Suprapubic skin (tissue), 4 donors: ENCODE measurements around the gene WFDC2.

Source experiments
- CTCF ChIP-seq, 2 donors: fragments of 200-600 bp in 1 of 2; fragments of 450-650 bp in 1 of 2; sonication (generic) in 1 of 2; IDR thresholded peaks; one replicate each; pipeline ENCODE4 v1.5.1; 2016 to 2019; ENCODE audit warnings: antibody characterized with exemption in 2 of 2, mild to moderate bottlenecking in 1 of 2, moderate library complexity in 1 of 2
- EP300 ChIP-seq: sonication (generic); formaldehyde crosslinking; IDR thresholded peaks from one replicate; pipeline ENCODE4 v1.6.1; 2017; ENCODE audit warnings: antibody characterized with exemption
- POLR2A ChIP-seq, 2 donors: fragments of 450-650 bp; IDR thresholded peaks; one replicate each; pipeline ENCODE4 v1.6.1; 2017; ENCODE audit warnings: antibody characterized with exemption in 2 of 2, mild to moderate bottlenecking in 2 of 2, moderate library complexity in 2 of 2
- POLR2AphosphoS5 ChIP-seq, 3 donors: sonication (generic); formaldehyde crosslinking; IDR thresholded peaks; one replicate each; pipeline ENCODE4 v1.6.1; 2017; ENCODE audit warnings: antibody characterized with exemption in 3 of 3

- TF ChIP-seq CTCF (IDR thresholded peaks at IDR 0.05) (no peak), EP300 (no peak), POLR2A (IDR thresholded peaks at IDR 0.05) (no peak), POLR2AphosphoS5 (IDR thresholded peaks at IDR 0.05) (no peak)
Observed at GRCh38 chr20:45440891-45441685, 28.5 kb upstream of the WFDC2 start.
